Midbrain (tissue), 1 donor: ENCODE results near the gene APOC3.

Experiments
- DNase-seq: peaks from one replicate; lab custom pipeline; 2025; lab: John Stamatoyannopoulos, UW

Gene APOC3

GRCh38 chr11:116875194-116875593, 45.5 kb downstream of the APOC3 start:
- DNase-seq = no peak

- DNase-seq = no peak
Observed at GRCh38 chr11:116876656-116877055, 46.9 kb downstream of the APOC3 start.

- peak; percentile 78 for DNase-seq
Observed at GRCh38 chr11:116879800-116880625, 50.3 kb downstream of the APOC3 start.

GRCh38 chr11:116881143-116881542, 51.4 kb downstream of the APOC3 start:
- peak; percentile 28 for DNase-seq

GRCh38 chr11:116882386-116882785, 52.7 kb downstream of the APOC3 start:
- no peak for DNase-seq
